ENCODE measurements around the gene ATP6V1G3.

Gene ATP6V1G3

GRCh38 chr1:198520524-198521254 is 19.8 kb downstream of the ATP6V1G3 start:
- H3K4me1 ChIP-seq (ENCODE audit: low read length) = peaks cover 20% of the 10 kb centered on the region
- no peaks in the 10 kb centered on the region for H3K9me2 ChIP-seq (replicated peaks; ENCODE audit: insufficient read depth, low read length)
- H3K9me3 ChIP-seq (replicated peaks; ENCODE audit: insufficient read depth, low read length) = no peaks in the 10 kb centered on the region
- no peaks in the 10 kb centered on the region for H3K36me3 ChIP-seq (replicated peaks; ENCODE audit: insufficient read depth, low read length)
- no peak overlapping the region for H3K9ac ChIP-seq (ENCODE audit: low read length)
- TF ChIP-seq EZH2 (optimal IDR thresholded peaks at IDR 0.05; ENCODE audit: low read depth, low read length) = no peak
- TF ChIP-seq EZH2phosphoT487 (IDR thresholded peaks at IDR 0.05; ENCODE audit: low read length) = no peak
- TF ChIP-seq CTCF (IDR thresholded peaks at IDR 0.05; ENCODE audit: low read length) = no peak
- H3K4me3 ChIP-seq (ENCODE audit: low read length) = 0 out of 2 replicates have a peak overlapping the region, but pooled peaks have one; percentile 1
- H4K20me1 ChIP-seq (ENCODE audit: insufficient read depth, low read length) = no peaks in the 10 kb centered on the region
- no peak overlapping the region for H2AFZ ChIP-seq (ENCODE audit: low read length)
- H3K79me2 ChIP-seq (ENCODE audit: low read length) = no peaks in the 10 kb centered on the region
- peak; percentile 60 for DNase-seq
- no peaks in the 10 kb centered on the region for H3K27me3 ChIP-seq (replicated peaks; ENCODE audit: insufficient read depth, low read length)
- peak overlapping the region; percentile 4; the same call in 1 of the 2 replicates for H3K4me2 ChIP-seq (ENCODE audit: low read depth, low read length)
- no peaks in the 10 kb centered on the region for H3F3A ChIP-seq (ENCODE audit: insufficient read depth, low read length)
- no peak overlapping the region; the same call in 1 of the 2 replicates for H3K27ac ChIP-seq (ENCODE audit: low read length)

- peaks cover 20% of the 10 kb centered on the region for H3K4me1 ChIP-seq (ENCODE audit: low read length)
- no peaks in the 10 kb centered on the region for H3K36me3 ChIP-seq (replicated peaks; ENCODE audit: insufficient read depth, low read length)
- H3K9ac ChIP-seq (ENCODE audit: low read length) = no peak overlapping the region
- no peaks in the 10 kb centered on the region for H3K9me2 ChIP-seq (replicated peaks; ENCODE audit: insufficient read depth, low read length)
- no peaks in the 10 kb centered on the region for H3K27me3 ChIP-seq (replicated peaks; ENCODE audit: insufficient read depth, low read length)
- H3K4me3 ChIP-seq (ENCODE audit: low read length) = 0 out of 2 replicates have a peak overlapping the region, but pooled peaks have one; percentile 1
- peak overlapping the region; percentile 4; the same call in 1 of the 2 replicates for H3K4me2 ChIP-seq (ENCODE audit: low read depth, low read length)
- H4K20me1 ChIP-seq (ENCODE audit: insufficient read depth, low read length) = no peaks in the 10 kb centered on the region
- no peak for TF ChIP-seq EZH2 (optimal IDR thresholded peaks at IDR 0.05; ENCODE audit: low read depth, low read length)
- no peak for TF ChIP-seq CTCF (IDR thresholded peaks at IDR 0.05; ENCODE audit: low read length)
- no peak for TF ChIP-seq EZH2phosphoT487 (IDR thresholded peaks at IDR 0.05; ENCODE audit: low read length)
- H3K27ac ChIP-seq (ENCODE audit: low read length) = no peak overlapping the region; the same call in 1 of the 2 replicates
- no peaks in the 10 kb centered on the region for H3K79me2 ChIP-seq (ENCODE audit: low read length)
- no peak overlapping the region for H2AFZ ChIP-seq (ENCODE audit: low read length)
- H3F3A ChIP-seq (ENCODE audit: insufficient read depth, low read length) = no peaks in the 10 kb centered on the region
- DNase-seq = no peak
- H3K9me3 ChIP-seq (replicated peaks; ENCODE audit: insufficient read depth, low read length) = no peaks in the 10 kb centered on the region
Measured at GRCh38 chr1:198519639-198520501, 20.6 kb downstream of the ATP6V1G3 start.

DNA sequence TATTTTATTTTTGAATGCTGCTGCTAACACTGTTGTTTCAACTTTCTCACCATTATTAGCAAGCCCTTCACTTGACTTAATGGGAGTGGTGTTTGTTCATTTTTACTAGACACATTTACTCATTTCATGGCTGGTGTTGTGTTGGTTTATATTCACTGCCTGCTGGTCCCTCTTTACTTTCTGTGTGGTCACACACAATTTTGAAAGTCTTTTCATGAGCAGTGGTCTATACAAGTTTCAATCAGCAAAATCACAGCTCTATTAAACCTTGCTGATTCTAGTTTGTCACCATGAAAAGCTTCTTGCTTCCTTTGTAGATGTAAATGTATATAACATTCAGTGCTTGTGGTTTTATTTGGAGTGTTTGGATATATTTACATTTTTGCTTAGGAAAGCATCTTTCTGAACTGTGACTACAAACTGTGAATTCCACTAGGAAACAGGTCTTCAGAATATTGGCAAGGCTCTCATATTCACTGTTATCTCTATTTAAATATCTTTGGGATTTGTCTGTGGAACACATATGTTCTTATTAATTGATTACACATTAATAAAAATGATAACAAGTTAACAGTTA is 22.8 kb downstream of the ATP6V1G3 start:
- no peaks in the 10 kb centered on the region for H3K27me3 ChIP-seq (replicated peaks; ENCODE audit: insufficient read depth, low read length)
- no peaks in the 10 kb centered on the region for H4K20me1 ChIP-seq (ENCODE audit: insufficient read depth, low read length)
- no peak for TF ChIP-seq CTCF (IDR thresholded peaks at IDR 0.05; ENCODE audit: low read length)
- TF ChIP-seq EZH2 (optimal IDR thresholded peaks at IDR 0.05; ENCODE audit: low read depth, low read length) = no peak
- TF ChIP-seq EZH2phosphoT487 (IDR thresholded peaks at IDR 0.05; ENCODE audit: low read length) = no peak
- H3K4me2 ChIP-seq (ENCODE audit: low read depth, low read length) = no peak overlapping the region
- H3K4me3 ChIP-seq (ENCODE audit: low read length) = no peak overlapping the region
- H2AFZ ChIP-seq (ENCODE audit: low read length) = no peak overlapping the region
- H3F3A ChIP-seq (ENCODE audit: insufficient read depth, low read length) = no peaks in the 10 kb centered on the region
- H3K27ac ChIP-seq (ENCODE audit: low read length) = no peak overlapping the region
- H3K79me2 ChIP-seq (ENCODE audit: low read length) = no peaks in the 10 kb centered on the region
- H3K4me1 ChIP-seq (ENCODE audit: low read length) = peaks cover 14% of the 10 kb centered on the region
- no peaks in the 10 kb centered on the region for H3K36me3 ChIP-seq (replicated peaks; ENCODE audit: insufficient read depth, low read length)
- DNase-seq = no peak
- no peaks in the 10 kb centered on the region for H3K9me3 ChIP-seq (replicated peaks; ENCODE audit: insufficient read depth, low read length)
- H3K9me2 ChIP-seq (replicated peaks; ENCODE audit: insufficient read depth, low read length) = no peaks in the 10 kb centered on the region
- H3K9ac ChIP-seq (ENCODE audit: low read length) = no peak overlapping the region

All from MM.1S (cell line).